Trophoblast cell (in vitro differentiated cells and primary cell): Measurements from ENCODE around the gene PPP1R14B. TPM values are rescaled to one million over a fixed set of nuclear protein-coding genes. Genes with fewer than 3 reads are reported as not detected.

Experiments
- DNase-seq, 2 donors: peaks; one replicate each; pipeline ENCODE4 v3.0.0-alpha.2; 2016
- H2AFZ ChIP-seq: 2 replicates; pipeline ENCODE4 v1.6.1; 2013; ENCODE audit warnings: low read length, moderate library complexity, mild to moderate bottlenecking; ENCODE audit not compliant: insufficient read depth, poor library complexity
- H2AK5ac ChIP-seq: 2 replicates; pipeline ENCODE4 v1.6.1; 2013; ENCODE audit warnings: mild to moderate bottlenecking, low read length
- H2BK120ac ChIP-seq: 2 replicates; pipeline ENCODE4 v1.6.1; 2013; ENCODE audit warnings: low read length, mild to moderate bottlenecking, moderate library complexity; ENCODE audit not compliant: insufficient read depth, poor library complexity
- H2BK12ac ChIP-seq: 2 replicates; pipeline ENCODE4 v1.6.1; 2013; ENCODE audit warnings: mild to moderate bottlenecking, low read length, moderate library complexity
- H2BK5ac ChIP-seq: 2 replicates; pipeline ENCODE4 v1.6.1; 2013; ENCODE audit warnings: low read length, low read depth, moderate library complexity, mild to moderate bottlenecking; ENCODE audit not compliant: poor library complexity
- H3K14ac ChIP-seq: 2 replicates; pipeline ENCODE4 v1.6.1; 2013; ENCODE audit warnings: mild to moderate bottlenecking, low read length
- H3K18ac ChIP-seq: 2 replicates; pipeline ENCODE4 v1.6.1; 2013; ENCODE audit warnings: mild to moderate bottlenecking, low read length
- H3K23ac ChIP-seq: 2 replicates; pipeline ENCODE4 v1.6.1; 2013; ENCODE audit warnings: low read length
- H3K27ac ChIP-seq: 2 replicates; pipeline ENCODE4 v1.5.1; 2013; ENCODE audit warnings: low read depth, mild to moderate bottlenecking, inconsistent platforms, low read length, moderate library complexity
- H3K27me3 ChIP-seq: 2 replicates; pipeline ENCODE4 v1.6.1; 2013; ENCODE audit warnings: inconsistent platforms, mild to moderate bottlenecking, low read length, moderate library complexity; ENCODE audit not compliant: insufficient read depth
- H3K36me3 ChIP-seq, 2 experiments: 1 replicate in 1 of 2; 2 replicates in 1 of 2; pipeline ENCODE4 v1.6.1; 2013; ENCODE audit warnings: low read length in 2 of 2, mild to moderate bottlenecking in 2 of 2, moderate library complexity in 1 of 2; ENCODE audit not compliant: insufficient read depth in 2 of 2, control insufficient read depth in 1 of 2
- H3K4ac ChIP-seq: 2 replicates; pipeline ENCODE4 v1.6.1; 2013; ENCODE audit warnings: low read depth, mild to moderate bottlenecking, low read length, moderate library complexity
- H3K4me1 ChIP-seq, 2 experiments: 1 replicate in 1 of 2; 2 replicates in 1 of 2; pipeline ENCODE4 v1.6.1; 2013; ENCODE audit warnings: low read length in 2 of 2, mild to moderate bottlenecking in 2 of 2, moderate library complexity in 1 of 2; ENCODE audit not compliant: insufficient read depth in 2 of 2, control insufficient read depth in 1 of 2
- H3K4me2 ChIP-seq: 2 replicates; pipeline ENCODE4 v1.6.1; 2013; ENCODE audit warnings: inconsistent platforms, mild to moderate bottlenecking, low read length, moderate library complexity
- H3K4me3 ChIP-seq: 2 replicates; pipeline ENCODE4 v1.5.1; 2013; ENCODE audit warnings: mild to moderate bottlenecking, low read depth, low read length, inconsistent platforms
- H3K79me1 ChIP-seq: one replicate; pipeline ENCODE4 v1.6.1; 2013; ENCODE audit warnings: low read length
- H3K79me2 ChIP-seq: 2 replicates; pipeline ENCODE4 v1.6.1; 2013; ENCODE audit warnings: low read length, mild to moderate bottlenecking; ENCODE audit not compliant: control insufficient read depth, insufficient read depth, poor library complexity
- H3K9ac ChIP-seq: 2 replicates; pipeline ENCODE4 v1.6.1; 2013; ENCODE audit warnings: mild to moderate bottlenecking, low read length
- H3K9me3 ChIP-seq: 2 replicates; pipeline ENCODE4 v1.6.1; 2013; ENCODE audit warnings: low read depth, mild to moderate bottlenecking, control low read depth, inconsistent platforms, low read length; ENCODE audit not compliant: insufficient read depth
- H4K12ac ChIP-seq: 2 replicates; pipeline ENCODE4 v1.6.1; 2013; ENCODE audit warnings: low read depth, mild to moderate bottlenecking, low read length, moderate library complexity
- H4K8ac ChIP-seq: 2 replicates; pipeline ENCODE4 v1.6.1; 2013; ENCODE audit warnings: low read depth, mild to moderate bottlenecking, low read length, moderate library complexity
- H4K91ac ChIP-seq: one replicate; pipeline ENCODE4 v1.6.1; 2013; ENCODE audit warnings: low read depth, mild to moderate bottlenecking, low read length, moderate library complexity
- WGBS: extraction: QIAGEN DNeasy Blood & Tissue Kit; methylation state at CpG from one replicate; pipeline ENCODE4 v1.1.7; 2013; ENCODE audit warnings: missing lambda C conversion rate; ENCODE audit not compliant: insufficient read length, insufficient coverage; ENCODE audit errors: extremely low coverage; 5-methylcytosine and 5-hydroxymethylcytosine counted together
- polyA plus RNA-seq: library from polyadenylated mRNA; stranded (reverse); fragments of 200-250 nt; gene quantifications from 2 replicates; pipeline ENCODE4 v1.2.3, GENCODE V29; 2013

The PPP1R14B gene, protein sequence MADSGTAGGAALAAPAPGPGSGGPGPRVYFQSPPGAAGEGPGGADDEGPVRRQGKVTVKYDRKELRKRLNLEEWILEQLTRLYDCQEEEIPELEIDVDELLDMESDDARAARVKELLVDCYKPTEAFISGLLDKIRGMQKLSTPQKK
- polyA plus RNA-seq = 390 and 396 TPM in 2 replicates

GRCh38 chr11:64246871-64247728 lies at the start of gene PPP1R14B:
TSS of gene PPP1R14B (minus strand) at chr11:64246943. CDS start at chr11:64246673, 270 bp downstream.
- peaks cover 25 to 38% of the 10 kb centered on the region in 2 experiments for H3K4me1 ChIP-seq
- peaks cover 28% of the 10 kb centered on the region for H3K79me2 ChIP-seq
- peak within 1 kb of the TSS; percentile 91 for H3K18ac ChIP-seq
- peak; percentile 77 to 79 for DNase-seq
- peak within 1 kb of the TSS; percentile 98 for H4K91ac ChIP-seq
- WGBS = no CpG with 5 or more reads among the region's 74 CpGs
- H3K4me3 ChIP-seq = peak within 1 kb of the TSS; percentile 97
- H3K23ac ChIP-seq = peak within 1 kb of the TSS; percentile 50
- peaks cover 40% of the 10 kb centered on the region for H3K79me1 ChIP-seq
- no peaks in the 10 kb centered on the region for H3K27me3 ChIP-seq
- H3K4me2 ChIP-seq = peak within 1 kb of the TSS; percentile 73
- H3K9me3 ChIP-seq = peaks cover 4% of the 10 kb centered on the region
- H4K12ac ChIP-seq = peak within 1 kb of the TSS; percentile 78
- peak within 1 kb of the TSS; percentile 89 for H3K4ac ChIP-seq
- H2AK5ac ChIP-seq = peak within 1 kb of the TSS; percentile 97
- H2BK5ac ChIP-seq = peak within 1 kb of the TSS; percentile 41
- peak within 1 kb of the TSS; percentile 94 for H3K27ac ChIP-seq
- peak within 1 kb of the TSS; percentile 93 for H2BK12ac ChIP-seq
- peak within 1 kb of the TSS; percentile 93 for H3K9ac ChIP-seq
- peak within 1 kb of the TSS; percentile 97 for H3K14ac ChIP-seq
- H2AFZ ChIP-seq = peak within 1 kb of the TSS; percentile 90
- H4K8ac ChIP-seq = peak within 1 kb of the TSS; percentile 97
- H3K36me3 ChIP-seq = peaks cover 19 to 26% of the 10 kb centered on the region in 2 experiments
- H2BK120ac ChIP-seq = peak within 1 kb of the TSS; percentile 97

GRCh38 chr11:64296236-64296635 lies 49.5 kb upstream of the PPP1R14B start:
- Histone ChIP-seq H2BK5ac (no peak overlapping the region), H3K23ac (no peak overlapping the region), H2BK120ac (no peak overlapping the region), H4K12ac (no peak overlapping the region), H3K79me1 (no peaks in the 10 kb centered on the region), H3K14ac (no peak overlapping the region), H3K79me2 (no peaks in the 10 kb centered on the region), H3K4me3 (no peak overlapping the region), H3K4ac (no peak overlapping the region), H3K4me1 (peaks cover 13 to 20% of the 10 kb centered on the region in 2 experiments), H2AK5ac (no peak overlapping the region), H3K36me3 (no peaks in the 10 kb centered on the region), H3K9me3 (peaks cover 12% of the 10 kb centered on the region), H3K18ac (no peak overlapping the region), H3K9ac (peak overlapping the region; percentile 35), H2AFZ (no peak overlapping the region), H2BK12ac (no peak overlapping the region), H4K91ac (no peak overlapping the region), H3K27ac (no peak overlapping the region), H3K27me3 (peaks cover 79% of the 10 kb centered on the region), H4K8ac (no peak overlapping the region), H3K4me2 (no peak overlapping the region)
- no CpG with 5 or more reads among the region's 1 CpG for WGBS
- DNase-seq = no peak

DNA sequence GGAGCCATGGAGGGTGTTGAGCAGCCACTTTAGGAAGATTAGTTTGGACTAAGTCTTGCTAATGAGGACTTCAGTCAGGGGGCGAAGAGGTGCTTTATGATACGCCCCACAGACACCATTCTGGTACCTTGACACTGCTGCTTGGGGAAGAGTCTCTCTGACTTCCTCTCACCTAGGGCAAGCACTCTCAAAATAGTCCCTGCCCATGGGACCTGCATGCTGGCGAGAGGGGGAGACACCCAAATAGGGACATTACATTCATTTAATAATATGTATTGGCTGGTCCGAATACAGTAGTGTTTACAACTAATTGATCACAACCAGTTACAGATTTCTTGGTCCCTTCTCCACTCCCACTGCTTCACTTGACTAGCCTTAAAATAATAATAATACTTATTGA lies 49.0 kb upstream of the PPP1R14B start:
- no peak overlapping the region for H3K4ac ChIP-seq
- H4K8ac ChIP-seq = no peak overlapping the region
- H3K4me1 ChIP-seq = peaks cover 12 to 19% of the 10 kb centered on the region in 2 experiments
- peaks cover 84% of the 10 kb centered on the region for H3K27me3 ChIP-seq
- H3K9me3 ChIP-seq = peaks cover 12% of the 10 kb centered on the region
- no peaks in the 10 kb centered on the region for H3K36me3 ChIP-seq
- H3K9ac ChIP-seq = no peak overlapping the region
- no peak overlapping the region for H3K4me3 ChIP-seq
- no peak overlapping the region for H3K18ac ChIP-seq
- no peak overlapping the region for H2BK12ac ChIP-seq
- H3K27ac ChIP-seq = no peak overlapping the region
- no CpG with 5 or more reads among the region's 4 CpGs for WGBS
- no peak overlapping the region for H2BK120ac ChIP-seq
- H3K4me2 ChIP-seq = no peak overlapping the region
- no peak overlapping the region for H4K12ac ChIP-seq
- H3K79me1 ChIP-seq = no peaks in the 10 kb centered on the region
- no peak overlapping the region for H2AK5ac ChIP-seq
- H3K14ac ChIP-seq = no peak overlapping the region
- DNase-seq = no peak
- no peaks in the 10 kb centered on the region for H3K79me2 ChIP-seq
- no peak overlapping the region for H3K23ac ChIP-seq
- no peak overlapping the region for H2AFZ ChIP-seq
- H4K91ac ChIP-seq = no peak overlapping the region
- no peak overlapping the region for H2BK5ac ChIP-seq

- peaks cover 4 to 12% of the 10 kb centered on the region in 2 experiments for H3K4me1 ChIP-seq
- H3K9me3 ChIP-seq = peaks cover 12% of the 10 kb centered on the region
- H3K27ac ChIP-seq = no peak overlapping the region
- no peak overlapping the region for H3K9ac ChIP-seq
- no peak overlapping the region for H3K4me3 ChIP-seq
- no peak for DNase-seq
- peaks cover 81% of the 10 kb centered on the region for H3K27me3 ChIP-seq
- no peak overlapping the region for H3K23ac ChIP-seq
- H3K18ac ChIP-seq = no peak overlapping the region
- no peak overlapping the region for H2BK5ac ChIP-seq
- H2AFZ ChIP-seq = no peak overlapping the region
- H3K14ac ChIP-seq = no peak overlapping the region
- no peak overlapping the region for H2BK12ac ChIP-seq
- H3K4me2 ChIP-seq = no peak overlapping the region
- no peaks in the 10 kb centered on the region for H3K36me3 ChIP-seq
- H3K4ac ChIP-seq = no peak overlapping the region
- no peak overlapping the region for H4K8ac ChIP-seq
- no peak overlapping the region for H2AK5ac ChIP-seq
- no peaks in the 10 kb centered on the region for H3K79me1 ChIP-seq
- WGBS = no CpG with 5 or more reads among the region's 3 CpGs
- no peak overlapping the region for H4K12ac ChIP-seq
- H4K91ac ChIP-seq = no peak overlapping the region
- H3K79me2 ChIP-seq = no peaks in the 10 kb centered on the region
- H2BK120ac ChIP-seq = no peak overlapping the region
These were observed 48.0 kb upstream of the PPP1R14B start for GRCh38 chr11:64294774-64295173.
